Measurements from ENCODE around the gene LY6G6C.

The LY6G6C gene

DNA sequence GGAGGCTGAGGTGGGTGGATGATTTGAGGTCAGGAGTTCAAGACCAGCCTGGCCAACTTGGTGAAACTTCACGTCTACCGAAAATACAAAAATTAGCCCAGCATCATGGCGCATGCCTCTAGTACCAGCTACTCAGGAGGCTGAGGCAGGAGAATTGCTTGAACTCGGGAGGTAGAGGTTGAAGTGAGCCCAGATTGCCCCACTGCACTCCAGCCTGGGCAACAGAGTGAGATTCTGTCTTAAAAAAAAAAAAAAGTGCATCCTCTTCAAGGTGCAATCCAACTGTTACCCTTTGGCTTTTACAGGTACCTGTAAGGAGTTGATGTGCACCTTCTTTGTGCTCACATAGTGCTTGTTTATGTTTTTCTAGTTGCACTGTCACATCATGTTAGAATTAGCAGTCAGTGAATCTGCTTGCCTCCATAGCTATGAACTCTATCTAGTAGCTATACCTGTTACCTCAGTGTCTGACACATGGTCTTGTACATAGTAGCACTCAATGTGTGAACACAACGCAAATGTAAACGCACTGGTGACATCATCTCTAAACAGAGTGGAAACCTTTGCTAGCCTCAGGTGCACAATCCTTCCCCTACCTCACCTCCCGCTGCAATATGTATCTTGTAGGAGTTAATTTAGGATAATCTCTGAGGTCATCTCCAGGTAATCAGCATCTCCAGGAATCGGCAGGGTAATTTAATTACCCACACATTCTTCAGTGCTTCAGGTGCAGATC lies 27.9 kb upstream of the LY6G6C start:
- intact Hi-C loops (cut with DNase I), result no loop called here
- DNase-seq, result no peak

DNA sequence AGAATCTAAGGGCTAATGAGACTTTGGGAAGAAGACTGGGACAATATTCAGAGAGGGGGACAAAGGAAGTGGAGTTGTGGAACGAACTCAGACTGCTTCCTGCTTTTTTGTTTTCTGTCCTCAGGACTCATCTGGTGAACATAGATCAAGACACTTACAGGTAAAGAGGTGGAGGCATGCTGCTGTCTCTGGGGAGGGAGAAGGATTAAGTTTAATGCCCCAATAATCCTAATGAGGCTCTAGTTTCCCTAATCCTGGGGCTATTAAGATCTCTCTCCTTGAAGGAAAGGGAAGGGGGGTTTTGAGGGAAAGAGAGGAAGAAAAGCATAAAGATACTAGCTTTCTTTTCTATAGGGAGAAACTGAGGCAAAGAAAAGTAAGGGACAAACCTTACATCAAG lies 22.9 kb upstream of the LY6G6C start:
- intact Hi-C loops (cut with DNase I), result no loop called here
- no peak for DNase-seq

DNA sequence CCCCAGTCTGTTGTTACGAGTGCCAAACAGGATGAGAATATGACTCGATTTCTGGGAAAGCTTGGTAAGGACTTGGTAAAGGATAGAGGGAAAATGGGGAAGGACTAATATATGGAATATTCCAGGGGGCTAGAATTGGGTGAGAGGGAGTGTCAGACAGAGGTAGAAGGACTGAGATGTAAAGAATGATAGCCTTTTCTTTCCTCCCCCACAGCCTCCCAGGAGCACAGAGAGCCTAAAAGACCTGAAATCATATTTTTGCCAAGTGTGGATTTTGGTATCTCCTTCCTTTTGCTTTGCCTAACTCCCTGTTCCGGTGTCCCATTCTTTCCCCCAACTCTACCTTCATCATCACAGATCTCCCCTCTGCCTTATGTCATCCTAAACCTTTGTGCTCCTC lies 21.3 kb upstream of the LY6G6C start:
- DNase-seq, result no peak
- intact Hi-C loops (cut with DNase I), result no loop called here

DNA sequence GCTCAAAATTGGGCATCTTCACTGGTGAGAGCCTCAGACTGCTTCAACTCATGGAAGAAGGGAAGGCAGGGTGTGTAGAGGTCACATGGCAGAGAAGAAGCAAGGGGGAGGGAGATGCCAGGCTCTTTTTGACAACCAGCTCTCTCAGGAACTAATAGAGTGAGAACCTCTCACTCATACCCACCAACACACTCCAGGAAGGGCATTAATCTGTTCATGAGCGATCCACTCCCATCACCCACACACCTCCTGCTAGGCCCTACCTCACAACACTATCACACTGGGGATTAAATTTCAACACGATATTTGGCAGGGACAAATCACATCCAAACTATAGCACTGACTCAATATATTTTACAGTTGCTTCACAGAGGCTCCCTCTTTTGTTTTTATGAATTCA lies 20.3 kb upstream of the LY6G6C start:
- no peak for DNase-seq
- intact Hi-C loops (cut with DNase I), result no loop called here

DNA sequence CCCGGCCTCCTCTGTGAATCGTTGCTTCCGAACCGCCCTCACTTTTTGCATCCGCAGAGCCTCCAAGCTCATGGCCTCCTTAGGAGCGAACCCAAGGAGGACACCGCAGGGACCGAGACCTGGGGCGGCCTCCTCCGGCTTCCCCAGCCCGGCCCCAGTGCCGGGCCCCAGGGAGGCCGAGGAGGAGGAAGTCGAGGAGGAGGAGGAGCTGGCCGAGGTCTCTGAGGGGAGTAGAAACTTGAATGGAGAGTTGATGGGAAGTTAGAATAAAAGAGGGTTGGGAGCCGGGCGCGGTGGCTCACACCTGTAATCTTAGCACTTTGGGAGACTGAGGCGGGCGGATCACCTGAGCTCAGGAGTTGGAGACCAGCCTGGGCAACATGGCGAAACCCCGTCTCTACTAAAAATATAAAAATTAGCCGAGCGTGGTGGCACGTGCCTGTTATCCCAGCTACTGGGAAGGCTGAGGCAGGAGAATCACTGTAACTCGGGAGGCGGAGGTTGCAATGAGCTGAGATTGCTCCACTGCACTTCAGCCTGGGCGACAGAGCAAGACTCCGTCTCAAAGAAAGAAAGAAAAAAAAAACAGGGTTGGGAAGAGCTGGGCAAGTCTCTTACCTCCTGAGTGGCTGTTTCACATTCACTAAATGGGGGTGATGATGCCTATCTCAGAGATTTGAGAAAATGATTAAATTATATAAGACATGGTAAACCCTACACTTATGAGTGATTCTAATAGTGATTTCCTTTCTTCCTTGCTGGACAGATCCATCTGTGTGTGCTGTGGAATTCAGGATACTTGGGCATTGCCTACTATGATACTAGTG lies 19.1 kb upstream of the LY6G6C start:
- peak in 4 of 42 donors; percentile 27 to 56 (median 40) for DNase-seq
- intact Hi-C loops (cut with DNase I), result no loop called here

DNA sequence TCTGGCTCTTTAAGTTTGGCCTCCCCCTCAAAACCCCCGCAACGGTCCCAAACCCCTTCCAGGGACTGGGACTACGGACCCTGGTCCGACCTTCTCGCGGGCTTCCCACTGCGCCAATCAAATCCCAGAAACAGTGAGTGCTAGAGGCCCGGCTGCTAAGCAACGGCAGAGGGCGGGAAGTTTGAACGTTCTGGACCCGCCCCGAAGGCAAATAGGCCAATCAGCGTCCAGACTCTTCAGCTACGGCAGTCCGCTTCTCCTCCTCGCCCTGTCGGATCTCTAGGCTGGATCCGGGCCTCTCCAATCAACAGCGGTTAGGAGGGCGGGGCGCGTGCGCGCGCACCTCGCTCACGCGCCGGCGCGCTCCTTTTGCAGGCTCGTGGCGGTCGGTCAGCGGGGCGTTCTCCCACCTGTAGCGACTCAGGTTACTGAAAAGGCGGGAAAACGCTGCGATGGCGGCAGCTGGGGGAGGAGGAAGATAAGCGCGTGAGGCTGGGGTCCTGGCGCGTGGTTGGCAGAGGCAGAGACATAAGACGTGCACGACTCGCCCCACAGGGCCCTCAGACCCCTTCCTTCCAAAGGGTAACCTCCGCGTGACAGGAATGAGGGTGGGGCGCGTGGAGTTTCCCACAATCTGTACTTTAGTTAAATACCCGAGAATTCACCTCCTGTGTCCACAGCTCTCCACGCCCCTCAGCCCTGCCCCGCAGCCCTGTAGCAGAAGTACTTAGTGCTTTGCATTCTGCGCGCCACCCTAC lies 18.3 kb upstream of the LY6G6C start, which contains the start of gene MSH5:
TSS of gene MSH5 (plus strand) at position 367 of the 758 bp plus-strand sequence. CDS start 462 bp downstream, outside the sequence.
- intact Hi-C loops (cut with DNase I), result loop anchor here (5.0 kb wide), 1 partner anchor 57 kb away; the partner anchor contains the start of gene VARS1

DNA sequence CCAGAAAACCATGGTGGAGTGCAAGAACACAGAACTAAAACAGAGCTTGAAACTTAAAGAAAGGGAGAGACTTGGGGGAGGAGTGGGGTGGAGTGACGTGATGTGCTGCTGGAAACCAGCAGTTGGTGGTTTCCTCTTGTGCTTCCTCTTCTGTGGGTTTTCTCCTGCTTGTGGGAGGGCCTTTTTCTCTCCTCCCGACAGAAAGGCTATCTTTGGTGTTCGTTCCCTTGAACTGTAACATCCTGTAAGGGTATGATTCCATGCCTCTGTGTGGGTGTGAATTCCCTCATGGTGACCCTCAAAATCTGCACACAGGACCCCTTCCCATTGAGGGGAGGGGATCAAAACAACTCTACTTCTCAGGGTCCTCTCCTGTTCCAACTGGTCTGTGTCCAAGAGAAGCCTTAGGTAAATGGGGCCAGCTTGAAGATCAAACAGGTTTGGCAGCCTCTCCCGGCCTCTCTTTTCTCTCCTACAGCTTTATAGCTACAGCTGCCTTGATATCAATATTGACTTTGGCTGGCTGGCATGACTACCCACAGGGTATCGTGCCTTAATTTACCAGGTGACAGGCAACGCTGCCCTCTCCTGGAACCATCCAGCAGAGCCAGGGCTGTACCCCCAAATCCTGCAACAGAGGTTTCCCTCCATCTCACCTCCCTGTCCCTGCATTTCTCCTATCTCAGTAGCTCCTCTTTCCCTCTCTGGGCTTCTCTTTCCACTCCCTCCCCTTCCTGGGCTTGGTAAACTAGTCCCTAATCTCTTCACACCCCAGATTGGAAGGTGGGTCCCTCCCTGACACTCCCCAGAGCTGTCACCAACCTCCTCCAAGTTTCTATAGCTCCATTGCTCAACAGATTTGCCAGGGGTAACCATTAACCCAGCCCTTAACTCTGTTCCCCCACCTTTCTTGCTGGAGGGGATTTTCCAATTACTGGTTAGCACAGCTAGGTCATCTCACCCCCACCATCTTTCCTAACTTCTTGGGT lies 16.7 kb upstream of the LY6G6C start:
- intact Hi-C loops (cut with DNase I), result loop anchor here (5.0 kb wide), 1 partner anchor 59 kb away; the partner anchor contains the start of gene VARS1
- DNase-seq, result peak in 16 of 42 donors; percentile 29 to 62 (median 38)

More for the DNA sequence above, 18.3 kb upstream of the LY6G6C start, which contains the start of gene MSH5:
- peak; percentile 95 to 99 (median 98) for DNase-seq

DNA sequence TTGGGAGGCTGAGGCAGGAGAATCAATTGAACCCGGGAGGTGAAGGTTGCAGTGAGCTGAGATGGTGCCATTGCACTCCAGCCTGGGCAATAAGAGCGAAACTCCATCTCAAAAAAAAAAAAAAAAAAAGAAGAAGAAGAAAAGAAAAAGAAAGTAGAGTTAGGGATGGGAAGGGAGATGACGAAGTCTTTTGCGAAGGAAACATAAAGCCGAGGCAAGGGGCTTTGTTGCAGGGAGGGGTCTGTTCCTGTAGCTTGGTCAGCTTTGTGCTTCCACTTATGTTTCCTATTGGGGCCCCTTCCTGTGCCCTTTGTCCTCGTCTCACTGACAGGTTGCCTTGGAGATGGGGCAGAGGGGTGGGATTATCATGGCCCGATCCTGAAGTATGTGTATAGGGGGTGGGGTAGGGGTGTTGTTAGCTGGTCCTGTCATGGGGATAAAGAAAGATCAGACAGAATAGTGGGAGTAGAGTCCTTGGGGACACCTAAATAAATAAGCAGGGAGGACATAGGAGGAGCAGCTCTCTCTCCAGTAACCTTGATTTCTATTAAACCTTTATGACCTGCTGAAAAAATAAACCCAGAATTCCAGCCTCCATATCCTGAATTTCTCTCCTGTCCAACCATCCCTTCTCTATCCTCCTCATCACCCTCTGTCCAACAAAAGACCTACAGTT lies 15.9 kb upstream of the LY6G6C start:
- no peak for DNase-seq
- intact Hi-C loops (cut with DNase I), result loop anchor here (5.0 kb wide), 1 partner anchor 60 kb away; the partner anchor contains the start of gene VARS1

DNA sequence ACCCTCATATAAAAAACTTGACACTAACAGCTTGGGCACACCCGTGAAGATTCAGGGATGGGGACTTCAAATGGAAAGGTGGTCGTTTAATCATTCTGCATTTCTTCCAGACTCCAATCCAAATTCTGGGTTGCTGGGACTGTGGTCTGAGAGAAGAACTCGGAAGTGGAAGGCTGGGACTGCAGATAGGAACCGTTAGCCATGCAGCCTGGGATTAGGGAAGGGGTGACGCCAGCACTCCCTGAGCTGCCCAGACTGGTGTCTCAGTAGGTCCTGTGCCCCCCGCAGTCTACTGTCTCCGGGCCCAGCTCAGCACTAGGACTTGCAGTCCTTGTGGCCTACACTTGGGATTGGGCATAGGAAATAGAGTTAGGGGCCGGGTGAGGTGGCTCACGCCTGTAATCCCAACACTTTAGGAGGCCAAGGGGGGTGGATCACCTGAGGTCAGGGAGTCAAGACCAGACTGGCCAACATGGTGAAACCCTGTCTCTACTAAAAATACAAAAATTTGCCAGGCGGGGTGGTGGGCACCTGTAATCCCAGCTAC lies 15.3 kb upstream of the LY6G6C start:
- intact Hi-C loops (cut with DNase I), result loop anchor here (5.0 kb wide), 1 partner anchor 60 kb away; the partner anchor contains the start of gene VARS1
- no peak for DNase-seq

DNA sequence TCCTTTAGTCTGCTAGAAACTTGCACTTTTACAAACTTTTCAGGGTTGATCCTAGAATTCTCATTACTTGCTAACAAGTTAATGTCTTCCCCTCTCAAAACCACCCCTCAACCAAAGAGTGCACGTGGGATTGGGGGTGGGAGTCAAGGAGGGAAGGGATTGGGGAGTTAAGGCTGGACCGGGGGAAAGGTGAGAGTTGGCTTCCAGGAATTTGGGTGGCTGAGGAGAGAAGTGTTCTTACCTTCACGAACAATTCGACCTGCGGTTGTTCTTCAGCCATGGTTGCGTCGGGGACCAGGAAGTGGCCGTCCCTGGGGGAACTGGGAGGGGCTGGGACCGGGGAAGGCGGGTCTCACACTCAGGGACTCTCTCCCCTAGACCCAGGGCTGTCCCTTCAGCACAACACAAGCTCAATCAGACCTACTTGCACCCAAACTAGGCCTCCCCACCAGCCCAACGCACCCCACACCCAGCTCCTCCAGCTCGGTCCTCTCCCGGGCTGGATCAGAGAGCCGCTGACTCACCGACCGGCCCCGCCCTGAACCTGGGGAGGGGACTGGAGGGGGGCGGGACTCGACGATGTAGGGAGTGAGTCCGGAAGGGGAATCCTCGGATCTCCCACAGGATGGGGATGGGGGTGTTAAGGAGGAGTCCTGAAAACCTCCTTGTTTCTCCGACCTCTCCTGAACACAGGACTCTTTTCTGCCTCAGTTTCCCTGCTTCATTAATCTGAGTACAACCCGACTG lies 14.6 kb upstream of the LY6G6C start, which contains the start of gene CLIC1:
TSS of gene CLIC1 (minus strand) at position 510 of the 747 bp plus-strand sequence. CDS start at position 280, 230 bp downstream.
- peak in 20 of 42 donors; percentile 20 to 64 (median 40) for DNase-seq
- intact Hi-C loops (cut with DNase I), result loop anchor here (5.0 kb wide), 1 partner anchor 61 kb away; the partner anchor contains the start of gene VARS1

DNA sequence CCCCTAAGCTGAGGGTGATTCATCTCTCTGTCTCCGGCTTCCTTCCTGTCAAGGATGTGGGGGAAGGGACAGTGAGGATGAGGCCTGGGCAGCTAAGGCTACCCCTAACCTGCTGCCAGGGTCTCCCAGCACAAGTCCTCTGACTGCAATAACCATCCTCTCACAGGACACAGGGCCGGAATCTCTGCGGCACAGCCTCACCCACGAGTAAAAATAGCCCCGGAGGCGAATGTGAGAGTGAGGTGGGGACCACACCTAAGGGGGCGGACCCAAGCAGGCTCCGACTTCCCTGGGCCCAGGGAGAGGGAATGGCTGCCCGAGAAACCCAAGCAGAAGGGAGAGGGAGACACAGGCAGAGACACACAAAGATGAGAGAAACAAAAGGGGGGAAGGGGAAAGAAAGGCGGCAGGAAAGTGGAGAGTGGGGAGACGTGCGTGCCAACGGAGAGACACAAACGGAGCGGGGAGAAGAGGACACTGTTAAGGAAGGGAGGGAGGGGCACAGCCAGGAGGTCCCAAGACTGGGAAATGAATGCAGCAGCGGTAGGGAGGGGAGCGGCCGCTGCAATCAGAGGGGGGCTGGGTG lies 13.4 kb upstream of the LY6G6C start:
- peak in 4 of 42 donors; percentile 27 to 56 (median 39) for DNase-seq
- intact Hi-C loops (cut with DNase I), result loop anchor here (5.0 kb wide), 1 partner anchor 62 kb away; the partner anchor contains the start of gene VARS1

DNA sequence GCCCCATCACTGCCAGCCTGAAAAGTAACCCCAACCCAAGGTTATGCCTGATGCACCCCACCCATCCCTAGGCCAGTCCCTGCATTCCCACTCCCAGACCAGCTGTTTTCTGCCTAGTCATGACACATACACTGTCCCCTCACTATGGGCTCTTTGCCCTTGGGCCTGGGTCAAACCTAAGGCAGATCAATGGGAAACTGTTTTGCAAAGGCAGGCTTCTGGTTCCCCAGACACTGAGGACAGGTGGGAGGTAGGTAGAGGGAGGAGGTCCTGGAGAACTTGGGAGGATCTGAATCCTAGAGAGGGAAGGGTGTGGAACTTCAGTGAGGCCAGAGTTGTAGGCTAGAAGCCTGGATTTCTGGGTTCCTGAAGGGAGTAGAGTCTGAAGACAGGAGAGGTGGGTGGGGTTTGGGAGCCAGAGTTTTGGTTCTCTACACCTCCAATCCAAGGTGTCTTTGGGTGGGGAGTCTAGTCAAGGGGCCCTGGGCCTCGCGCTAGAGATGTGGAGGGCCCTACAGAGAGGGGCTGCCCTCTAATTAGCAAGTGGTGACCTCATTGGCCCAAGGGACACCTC lies 12.8 kb upstream of the LY6G6C start:
- intact Hi-C loops (cut with DNase I), result no loop called here
- DNase-seq, result no peak

DNA sequence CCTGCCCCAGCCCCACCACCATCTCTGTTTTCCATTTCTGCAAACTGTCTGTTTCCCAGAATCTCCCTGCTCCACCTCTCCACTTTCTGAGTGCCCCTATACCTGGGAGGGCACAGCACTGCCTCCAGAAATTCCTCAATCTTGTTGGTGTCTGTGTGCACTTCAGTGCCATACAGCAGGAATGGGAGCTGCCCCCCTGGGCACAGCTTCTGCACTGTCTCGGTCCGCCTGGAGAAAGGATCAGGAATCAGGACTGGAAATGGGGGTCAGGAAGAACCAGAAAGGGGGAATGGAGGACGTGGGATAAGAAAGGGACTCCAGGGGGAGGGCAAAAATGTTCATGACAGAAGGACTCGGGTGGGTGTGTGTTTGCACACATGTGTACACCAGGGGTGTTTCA lies 12.2 kb upstream of the LY6G6C start:
- intact Hi-C loops (cut with DNase I), result no loop called here
- DNase-seq, result no peak

DNA sequence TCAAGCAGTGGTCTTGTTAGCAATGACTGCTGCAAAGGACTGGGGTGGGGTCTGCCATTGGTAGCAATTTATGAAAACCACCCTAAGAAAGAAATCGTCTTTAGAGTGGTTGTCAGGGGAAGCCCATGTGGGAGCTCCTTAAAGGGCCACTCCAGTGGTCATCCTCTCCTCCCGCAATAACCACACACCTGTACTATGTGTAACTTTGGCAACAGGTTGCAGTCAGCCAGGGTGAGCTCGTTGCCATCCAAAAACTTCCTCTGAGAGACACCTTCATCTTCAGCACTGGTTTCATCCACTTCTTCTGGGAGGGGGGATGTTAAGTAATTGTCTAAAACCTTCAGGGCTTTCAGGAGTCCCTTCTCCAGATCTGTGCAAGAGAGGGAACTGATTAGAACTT lies 10.5 kb upstream of the LY6G6C start:
- DNase-seq, result no peak
- intact Hi-C loops (cut with DNase I), result no loop called here

DNA sequence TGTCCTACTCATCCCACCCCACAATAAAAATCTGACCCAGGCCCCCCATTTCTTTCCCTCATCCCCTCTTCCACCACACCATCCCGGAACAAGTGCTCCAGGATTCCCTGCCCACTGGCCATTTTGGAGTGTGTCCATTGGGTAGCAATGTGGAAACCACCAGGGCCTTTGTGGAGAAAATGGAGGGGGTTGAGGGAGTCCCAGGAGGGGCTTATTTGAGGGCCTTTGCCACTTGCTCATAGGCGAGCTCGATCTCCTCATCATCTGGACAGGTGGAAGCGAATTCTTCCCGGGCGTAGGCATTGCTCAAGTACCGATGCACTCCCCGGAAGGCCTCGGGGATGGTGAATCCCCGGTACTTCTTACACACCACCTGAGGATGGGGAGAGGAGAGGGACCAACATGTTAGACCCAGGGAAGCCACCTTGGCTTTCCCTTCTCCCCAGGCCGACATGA lies 9.1 kb upstream of the LY6G6C start:
- DNase-seq, result no peak
- intact Hi-C loops (cut with DNase I), result no loop called here
